DND-41 (cell line): ENCODE measurements around the gene KLHL6.

Experiments used
- ATAC-seq: fragments of 200-7000 bp; cut with Tn5 transposase; 3 replicates; pipeline ENCODE4 v1.9.1; 2021; ENCODE audit warnings: low read depth; ENCODE audit not compliant: insufficient read depth
- DNase-seq: peaks from one replicate; pipeline ENCODE4 v3.0.0-alpha.2; 2020
- H2AFZ ChIP-seq: 2 replicates; pipeline ENCODE4 v1.6.0; 2012; ENCODE audit warnings: low read depth, low read length
- H3K27ac ChIP-seq: 2 replicates; pipeline ENCODE4 v1.5.1; 2012; ENCODE audit warnings: low read length, inconsistent platforms
- H3K27me3 ChIP-seq: fragments of 200-600 bp; sonication (generic); 2 replicates; pipeline ENCODE4 v1.6.0; 2012; ENCODE audit warnings: low read length, mild to moderate bottlenecking, inconsistent platforms; ENCODE audit not compliant: insufficient read depth, poor library complexity
- H3K36me3 ChIP-seq: 2 replicates; pipeline ENCODE4 v1.5.1; 2012; ENCODE audit warnings: low read length, inconsistent platforms; ENCODE audit not compliant: insufficient read depth
- H3K4me1 ChIP-seq: 2 replicates; pipeline ENCODE4 v1.5.1; 2012; ENCODE audit warnings: mild to moderate bottlenecking, low read length; ENCODE audit not compliant: insufficient read depth
- H3K4me2 ChIP-seq: 2 replicates; pipeline ENCODE4 v1.6.0; 2012; ENCODE audit warnings: mild to moderate bottlenecking, moderate library complexity, low read length, inconsistent platforms; ENCODE audit not compliant: insufficient read depth
- H3K4me3 ChIP-seq, 2 experiments: fragments of 200-600 bp in 1 of 2; shearing (Covaris generic) in 1 of 2; 2 replicates each; pipeline ENCODE4 v1.5.1; 2012 to 2016; ENCODE audit warnings: inconsistent platforms in 2 of 2, low read length in 2 of 2, mild to moderate bottlenecking in 2 of 2, low read depth in 1 of 2, moderate library complexity in 1 of 2
- H3K79me2 ChIP-seq: 2 replicates; pipeline ENCODE4 v1.6.0; 2012; ENCODE audit warnings: low read length, inconsistent platforms; ENCODE audit not compliant: insufficient read depth
- H3K9ac ChIP-seq: 2 replicates; pipeline ENCODE4 v1.6.0; 2012; ENCODE audit warnings: low read depth, mild to moderate bottlenecking, inconsistent platforms, low read length, moderate library complexity
- H3K9me3 ChIP-seq: 2 replicates; pipeline ENCODE4 v1.5.1; 2012; ENCODE audit warnings: low read length, moderate library complexity, mild to moderate bottlenecking, inconsistent platforms; ENCODE audit not compliant: insufficient read depth, severe bottlenecking
- H4K20me1 ChIP-seq: 2 replicates; pipeline ENCODE4 v1.6.0; 2012; ENCODE audit warnings: low read length; ENCODE audit not compliant: insufficient read depth
- EZH2 ChIP-seq: IDR thresholded peaks from 3 replicates; pipeline ENCODE4 v1.6.1; 2012; ENCODE audit warnings: borderline replicate concordance, low read depth, mild to moderate bottlenecking, moderate library complexity, low read length, inconsistent platforms; ENCODE audit not compliant: severe bottlenecking
- TF ChIP-seq, protein P1 (sequence below): IDR thresholded peaks from 2 replicates; pipeline ENCODE4 v1.5.1; 2012; ENCODE audit warnings: borderline replicate concordance, low read length, moderate library complexity, mild to moderate bottlenecking; ENCODE audit not compliant: poor library complexity, severe bottlenecking; ENCODE audit errors: extremely low read depth

Gene KLHL6

GRCh38 chr3:183519891-183520290 lies 35.6 kb downstream of the KLHL6 start:
- Histone ChIP-seq H3K4me3 (no peak overlapping the region), H3K4me1 (peaks cover 22% of the 10 kb centered on the region), H3K9me3 (no peaks in the 10 kb centered on the region), H3K27ac (no peak overlapping the region), H3K9ac (no peak overlapping the region), H2AFZ (no peak overlapping the region), H4K20me1 (peaks cover 10% of the 10 kb centered on the region), H3K4me2 (no peak overlapping the region), H3K27me3 (no peaks in the 10 kb centered on the region), H3K36me3 (peaks cover 30% of the 10 kb centered on the region), H3K79me2 (no peaks in the 10 kb centered on the region)
- TF ChIP-seq, protein P1, sequence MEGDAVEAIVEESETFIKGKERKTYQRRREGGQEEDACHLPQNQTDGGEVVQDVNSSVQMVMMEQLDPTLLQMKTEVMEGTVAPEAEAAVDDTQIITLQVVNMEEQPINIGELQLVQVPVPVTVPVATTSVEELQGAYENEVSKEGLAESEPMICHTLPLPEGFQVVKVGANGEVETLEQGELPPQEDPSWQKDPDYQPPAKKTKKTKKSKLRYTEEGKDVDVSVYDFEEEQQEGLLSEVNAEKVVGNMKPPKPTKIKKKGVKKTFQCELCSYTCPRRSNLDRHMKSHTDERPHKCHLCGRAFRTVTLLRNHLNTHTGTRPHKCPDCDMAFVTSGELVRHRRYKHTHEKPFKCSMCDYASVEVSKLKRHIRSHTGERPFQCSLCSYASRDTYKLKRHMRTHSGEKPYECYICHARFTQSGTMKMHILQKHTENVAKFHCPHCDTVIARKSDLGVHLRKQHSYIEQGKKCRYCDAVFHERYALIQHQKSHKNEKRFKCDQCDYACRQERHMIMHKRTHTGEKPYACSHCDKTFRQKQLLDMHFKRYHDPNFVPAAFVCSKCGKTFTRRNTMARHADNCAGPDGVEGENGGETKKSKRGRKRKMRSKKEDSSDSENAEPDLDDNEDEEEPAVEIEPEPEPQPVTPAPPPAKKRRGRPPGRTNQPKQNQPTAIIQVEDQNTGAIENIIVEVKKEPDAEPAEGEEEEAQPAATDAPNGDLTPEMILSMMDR: no peak
- TF ChIP-seq EZH2: no peak
- DNase-seq (no peak), ATAC-seq (no peak)

DNA sequence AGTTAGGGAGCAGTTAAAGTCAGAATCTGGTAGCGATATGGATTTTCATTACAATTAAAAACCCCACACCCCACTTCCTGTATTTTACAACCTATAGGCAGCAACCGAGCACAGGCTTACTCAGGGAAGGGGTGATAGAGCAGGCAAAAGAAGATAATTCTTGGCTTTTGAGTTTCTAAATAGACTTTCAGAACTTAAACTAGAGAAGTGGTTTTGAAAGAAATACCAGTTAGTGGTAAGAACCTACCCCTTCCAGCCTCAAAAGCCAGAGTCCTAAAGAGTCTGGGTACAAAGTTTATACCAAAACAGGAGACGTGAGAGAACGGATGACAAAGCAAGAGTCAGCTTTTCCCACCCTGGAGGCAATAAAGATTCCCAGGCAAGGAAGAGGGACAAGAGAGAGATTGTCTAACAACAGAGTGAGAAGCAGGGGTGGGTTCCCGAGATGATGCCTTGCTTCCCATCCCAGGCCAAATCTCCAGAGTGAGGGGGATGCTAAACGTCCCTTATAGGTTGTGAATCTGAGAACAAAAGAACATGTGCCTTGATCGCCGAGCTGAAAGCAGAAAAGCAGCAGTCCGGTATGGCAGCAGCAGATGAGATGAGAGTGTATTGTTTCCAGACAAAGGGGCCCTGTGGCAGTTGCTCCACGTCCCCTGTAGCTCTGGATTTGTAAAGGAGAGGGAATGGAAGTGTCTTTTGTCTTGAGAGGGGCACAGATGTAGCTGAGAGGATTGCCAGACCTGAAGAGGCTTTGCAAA lies 36.8 kb downstream of the KLHL6 start:
- Histone ChIP-seq H3K9me3 (no peaks in the 10 kb centered on the region), H3K36me3 (peaks cover 25% of the 10 kb centered on the region; the same call in 1 of the 2 replicates), H3K4me1 (peaks cover 22% of the 10 kb centered on the region), H3K27me3 (no peaks in the 10 kb centered on the region), H3K9ac (no peak overlapping the region), H3K27ac (no peak overlapping the region), H4K20me1 (peaks cover 13% of the 10 kb centered on the region), H2AFZ (no peak overlapping the region), H3K4me3 (no peak overlapping the region), H3K4me2 (no peak overlapping the region), H3K79me2 (no peaks in the 10 kb centered on the region)
- DNase-seq (no peak), ATAC-seq (no peak)
- no peak for TF ChIP-seq EZH2
- TF ChIP-seq, protein P1: no peak

- DNase-seq (no peak), ATAC-seq (no peak)
- H4K20me1 ChIP-seq: peaks cover 13% of the 10 kb centered on the region
- no peak overlapping the region for H3K27ac ChIP-seq
- no peaks in the 10 kb centered on the region for H3K9me3 ChIP-seq
- H3K36me3 ChIP-seq: peaks cover 18% of the 10 kb centered on the region; the same call in 1 of the 2 replicates
- no peaks in the 10 kb centered on the region for H3K27me3 ChIP-seq
- H3K4me2 ChIP-seq: no peak overlapping the region
- H3K79me2 ChIP-seq: no peaks in the 10 kb centered on the region
- H3K9ac ChIP-seq: no peak overlapping the region
- no peak overlapping the region for H3K4me3 ChIP-seq
- no peak overlapping the region for H2AFZ ChIP-seq
- H3K4me1 ChIP-seq: peaks cover 22% of the 10 kb centered on the region
- TF ChIP-seq, protein P1: no peak
- TF ChIP-seq EZH2: no peak
Observed at GRCh38 chr3:183517607-183518006, 37.9 kb downstream of the KLHL6 start.
